ENCODE measurements around the gene KLC1. TPM values are rescaled to one million over a fixed set of nuclear protein-coding genes. Genes with fewer than 3 reads are reported as not detected.

The KLC1 gene
- total and polyA plus RNA-seq, 4 donors = 93.3 to 225 (median 139) TPM

DNA sequence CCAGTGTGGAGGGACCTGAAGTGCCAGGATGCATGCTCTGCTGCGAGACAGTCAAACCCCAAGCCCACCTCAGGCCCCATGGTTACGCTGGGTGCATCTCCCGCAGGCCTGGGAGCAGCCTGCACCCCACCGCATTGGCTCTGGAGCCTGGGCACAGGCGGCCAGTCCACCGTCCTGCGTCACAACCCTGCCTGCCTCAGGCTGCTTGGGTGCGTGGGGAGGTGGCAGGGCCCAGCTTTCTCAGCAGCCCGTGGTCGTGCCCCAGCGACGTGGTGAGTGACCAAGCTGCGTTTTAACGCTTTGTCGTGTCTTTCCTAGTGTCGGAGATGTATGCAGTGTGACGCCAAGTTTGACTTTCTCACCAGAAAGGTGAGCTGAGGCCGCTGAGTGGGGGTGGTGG, 97.5 kb downstream of the KLC1 start:
- H3K27ac ChIP-seq (ENCODE audit: low read depth in 1 of 2, low read length in 1 of 2) = no peak overlapping the region
- DNase-seq (no peak), ATAC-seq (ENCODE audit: insufficient read depth, low FRiP score) (no peak)
- peaks cover 0 to 2% (median 0%) of the 10 kb centered on the region in 4 donors for H3K9me3 ChIP-seq (ENCODE audit: control insufficient read depth in 4 of 4, insufficient read depth in 3 of 4, low read length in 3 of 4)
- H3K36me3 ChIP-seq (ENCODE audit: control insufficient read depth in 4 of 4, insufficient read depth in 4 of 4, low read length in 4 of 4) = peaks cover 0 to 31% (median 9%) of the 10 kb centered on the region in 4 donors
- WGBS, 2 donors = 96 to 97% methylated on average over 18 of the region's 18 CpGs
- no peaks in the 10 kb centered on the region for H3K27me3 ChIP-seq (ENCODE audit: control insufficient read depth in 3 of 3, insufficient read depth in 3 of 3, low read length in 2 of 3)
- TF ChIP-seq, protein P1, sequence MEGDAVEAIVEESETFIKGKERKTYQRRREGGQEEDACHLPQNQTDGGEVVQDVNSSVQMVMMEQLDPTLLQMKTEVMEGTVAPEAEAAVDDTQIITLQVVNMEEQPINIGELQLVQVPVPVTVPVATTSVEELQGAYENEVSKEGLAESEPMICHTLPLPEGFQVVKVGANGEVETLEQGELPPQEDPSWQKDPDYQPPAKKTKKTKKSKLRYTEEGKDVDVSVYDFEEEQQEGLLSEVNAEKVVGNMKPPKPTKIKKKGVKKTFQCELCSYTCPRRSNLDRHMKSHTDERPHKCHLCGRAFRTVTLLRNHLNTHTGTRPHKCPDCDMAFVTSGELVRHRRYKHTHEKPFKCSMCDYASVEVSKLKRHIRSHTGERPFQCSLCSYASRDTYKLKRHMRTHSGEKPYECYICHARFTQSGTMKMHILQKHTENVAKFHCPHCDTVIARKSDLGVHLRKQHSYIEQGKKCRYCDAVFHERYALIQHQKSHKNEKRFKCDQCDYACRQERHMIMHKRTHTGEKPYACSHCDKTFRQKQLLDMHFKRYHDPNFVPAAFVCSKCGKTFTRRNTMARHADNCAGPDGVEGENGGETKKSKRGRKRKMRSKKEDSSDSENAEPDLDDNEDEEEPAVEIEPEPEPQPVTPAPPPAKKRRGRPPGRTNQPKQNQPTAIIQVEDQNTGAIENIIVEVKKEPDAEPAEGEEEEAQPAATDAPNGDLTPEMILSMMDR (IDR thresholded peaks at IDR 0.05; ENCODE audit: control extremely low read depth, extremely low read depth) = no peak
- no peak overlapping the region for H3K9ac ChIP-seq (ENCODE audit: insufficient read depth in 1 of 2, low read length in 2 of 2)
- peaks cover 2 to 23% (median 11%) of the 10 kb centered on the region in 5 donors for H3K4me1 ChIP-seq (ENCODE audit: control insufficient read depth in 5 of 5, insufficient read depth in 5 of 5, low read length in 5 of 5)
- H3K4me3 ChIP-seq = no peak overlapping the region

DNA sequence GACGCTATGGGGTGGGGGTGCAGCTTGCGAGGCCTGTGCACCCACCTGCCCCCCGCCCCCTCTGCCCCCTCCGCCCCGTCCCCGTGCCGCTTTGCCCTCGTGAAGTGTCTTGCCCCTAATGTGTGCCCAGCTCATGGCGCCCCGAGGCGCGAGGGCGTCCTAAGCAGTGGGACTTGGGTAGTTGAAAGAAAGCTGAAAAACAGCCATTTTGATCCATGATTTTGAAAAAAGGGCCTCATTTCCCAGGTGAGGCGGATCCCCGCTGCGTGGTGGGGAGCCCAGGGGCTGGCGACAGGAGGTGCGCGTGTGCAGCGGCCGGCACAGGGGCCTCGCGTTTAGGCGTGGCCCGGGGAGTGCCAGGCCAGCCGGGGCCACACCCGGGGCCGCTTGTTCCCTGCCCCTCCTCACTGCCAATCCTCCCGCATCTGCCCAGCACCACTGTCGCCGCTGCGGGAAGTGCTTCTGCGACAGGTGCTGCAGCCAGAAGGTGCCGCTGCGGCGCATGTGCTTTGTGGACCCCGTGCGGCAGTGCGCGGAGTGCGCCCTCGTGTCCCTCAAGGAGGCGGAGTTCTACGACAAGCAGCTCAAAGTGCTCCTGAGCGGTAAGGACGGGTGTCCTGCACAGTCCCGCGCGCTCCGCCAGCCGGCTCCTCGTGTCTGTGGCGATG, 98.4 kb downstream of the KLC1 start:
- ATAC-seq (ENCODE audit: insufficient read depth, low FRiP score) (no peak), DNase-seq (peak; percentile 31 to 63 (median 60))
- no peak overlapping the region for H3K4me3 ChIP-seq
- no peak overlapping the region for H3K27ac ChIP-seq (ENCODE audit: low read depth in 1 of 2, low read length in 1 of 2)
- H3K36me3 ChIP-seq (ENCODE audit: control insufficient read depth in 4 of 4, insufficient read depth in 4 of 4, low read length in 4 of 4) = peaks cover 0 to 40% (median 13%) of the 10 kb centered on the region in 4 donors
- H3K27me3 ChIP-seq (ENCODE audit: control insufficient read depth in 3 of 3, insufficient read depth in 3 of 3, low read length in 2 of 3) = no peaks in the 10 kb centered on the region
- 79 to 83% methylated on average over 53 of the region's 53 CpGs for WGBS, 2 donors
- H3K4me1 ChIP-seq (ENCODE audit: control insufficient read depth in 5 of 5, insufficient read depth in 5 of 5, low read length in 5 of 5) = peaks cover 2 to 23% (median 11%) of the 10 kb centered on the region in 5 donors
- H3K9ac ChIP-seq (ENCODE audit: insufficient read depth in 1 of 2, low read length in 2 of 2) = no peak overlapping the region
- TF ChIP-seq, protein P1 (IDR thresholded peaks at IDR 0.05; ENCODE audit: control extremely low read depth, extremely low read depth) = no peak
- peaks cover 0 to 2% (median 0%) of the 10 kb centered on the region in 4 donors for H3K9me3 ChIP-seq (ENCODE audit: control insufficient read depth in 4 of 4, insufficient read depth in 3 of 4, low read length in 3 of 4)

DNA sequence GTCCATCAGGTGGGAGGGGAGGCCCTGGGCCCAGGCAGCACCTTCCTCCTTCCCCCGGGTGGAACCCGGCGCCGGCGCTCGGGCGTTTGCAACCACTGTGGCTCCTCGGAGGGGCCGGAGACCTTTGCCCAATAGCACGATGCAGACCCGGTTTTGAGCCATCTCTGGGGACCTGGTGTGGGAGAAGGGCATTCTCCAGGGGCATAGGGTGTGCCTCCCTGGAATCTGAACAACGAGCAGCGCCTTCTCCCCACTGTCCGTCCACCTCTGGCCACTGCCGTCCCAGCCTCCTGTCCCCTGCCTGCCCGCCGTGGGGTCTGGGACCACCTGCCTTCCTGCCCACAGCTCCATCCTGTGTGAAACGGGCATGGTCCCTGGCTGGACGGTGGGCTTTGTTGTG, 99.1 kb downstream of the KLC1 start:
- 85 to 90% methylated on average over 19 of the region's 19 CpGs for WGBS, 2 donors
- peaks cover 0 to 2% (median 0%) of the 10 kb centered on the region in 4 donors for H3K9me3 ChIP-seq (ENCODE audit: control insufficient read depth in 4 of 4, insufficient read depth in 3 of 4, low read length in 3 of 4)
- H3K9ac ChIP-seq (ENCODE audit: insufficient read depth in 1 of 2, low read length in 2 of 2) = no peak overlapping the region
- H3K4me3 ChIP-seq = no peak overlapping the region
- DNase-seq (no peak), ATAC-seq (ENCODE audit: insufficient read depth, low FRiP score) (no peak)
- TF ChIP-seq, protein P1 (IDR thresholded peaks at IDR 0.05; ENCODE audit: control extremely low read depth, extremely low read depth) = no peak
- H3K27ac ChIP-seq (ENCODE audit: low read depth in 1 of 2, low read length in 1 of 2) = no peak overlapping the region
- peaks cover 0 to 46% (median 17%) of the 10 kb centered on the region in 4 donors for H3K36me3 ChIP-seq (ENCODE audit: control insufficient read depth in 4 of 4, insufficient read depth in 4 of 4, low read length in 4 of 4)
- peaks cover 2 to 23% (median 11%) of the 10 kb centered on the region in 5 donors for H3K4me1 ChIP-seq (ENCODE audit: control insufficient read depth in 5 of 5, insufficient read depth in 5 of 5, low read length in 5 of 5)
- no peaks in the 10 kb centered on the region for H3K27me3 ChIP-seq (ENCODE audit: control insufficient read depth in 3 of 3, insufficient read depth in 3 of 3, low read length in 2 of 3)

All from lung (tissue), 12 donors.